Smooth muscle cell (in vitro differentiated cells): Measurements from ENCODE around the gene CILP2. TPM values are rescaled to one million over a fixed set of nuclear protein-coding genes. Genes with fewer than 3 reads are reported as not detected.
A peak's percentile ranks its signal among the peaks of the same experiment; 100 is the strongest.

Experiments
- DNase-seq: peaks from one replicate; lab custom pipeline; 2025; ENCODE audit not compliant: unreplicated experiment; lab: John Stamatoyannopoulos, UW
- H2AFZ ChIP-seq: fragments of 200-600 bp; sonication (generic); 2 replicates; pipeline ENCODE4 v1.6.0; 2016; ENCODE audit warnings: antibody characterized with exemption, low read depth, mild to moderate bottlenecking
- H3F3A ChIP-seq: fragments of 200-600 bp; sonication (generic); 2 replicates; pipeline ENCODE4 v1.6.0; 2017; ENCODE audit warnings: antibody characterized with exemption, low read depth
- H3K27ac ChIP-seq: fragments of 200-600 bp; sonication (generic); 2 replicates; pipeline ENCODE4 v1.5.1; 2016; ENCODE audit warnings: low read depth, mild to moderate bottlenecking
- H3K27me3 ChIP-seq: fragments of 200-600 bp; sonication (generic); 2 replicates; pipeline ENCODE4 v1.6.1; 2016; ENCODE audit warnings: low read depth, mild to moderate bottlenecking
- H3K36me3 ChIP-seq: fragments of 200-600 bp; sonication (generic); 2 replicates; pipeline ENCODE4 v1.5.1; 2016; ENCODE audit warnings: low read depth
- H3K4me1 ChIP-seq: fragments of 200-600 bp; sonication (generic); 2 replicates; pipeline ENCODE4 v1.5.1; 2016; ENCODE audit warnings: low read depth
- H3K4me2 ChIP-seq: fragments of 200-600 bp; sonication (generic); 2 replicates; pipeline ENCODE4 v1.6.0; 2016; ENCODE audit warnings: mild to moderate bottlenecking
- H3K4me3 ChIP-seq: fragments of 200-600 bp; sonication (generic); 2 replicates; pipeline ENCODE4 v1.5.1; 2016; ENCODE audit warnings: mild to moderate bottlenecking
- H3K79me2 ChIP-seq: fragments of 200-600 bp; sonication (generic); 2 replicates; pipeline ENCODE4 v1.6.0; 2016; ENCODE audit warnings: low read depth, mild to moderate bottlenecking
- H3K9ac ChIP-seq: fragments of 200-600 bp; sonication (generic); 2 replicates; pipeline ENCODE4 v1.6.0; 2016; ENCODE audit warnings: low read depth
- H3K9me3 ChIP-seq: fragments of 200-600 bp; sonication (generic); replicated peaks from 2 replicates; pipeline ENCODE4 v1.5.1; 2016; ENCODE audit warnings: low read depth
- H4K20me1 ChIP-seq: fragments of 200-600 bp; sonication (generic); 2 replicates; pipeline ENCODE4 v1.6.0; 2016; ENCODE audit warnings: low read depth
- WGBS: methylation state at CpG from one replicate; pipeline ENCODE4 v1.1.7; 2016; ENCODE audit warnings: low lambda C conversion rate; 5-methylcytosine and 5-hydroxymethylcytosine counted together
- polyA plus RNA-seq: library from polyadenylated mRNA; unstranded; fragments of >200 nt; fragmentation: Nextera tagmentation; extraction: Ambion mirVana; gene quantifications from 2 replicates; pipeline ENCODE4 v1.2.1, GENCODE V29; 2016
- total RNA-seq: library from RNA; depleted of rRNA; stranded (reverse); fragments of >200 nt; gene quantifications from 2 replicates; pipeline ENCODE4 v1.2.3, GENCODE V29; 2014
- TF ChIP-seq, protein P1 (sequence below): fragments of 200-600 bp; sonication (generic); IDR thresholded peaks from 2 replicates; pipeline ENCODE4 v1.5.1; 2017; ENCODE audit warnings: borderline replicate concordance, mild to moderate bottlenecking, antibody characterized with exemption; ENCODE audit not compliant: insufficient read depth, poor library complexity, severe bottlenecking

Gene CILP2
- total and polyA plus RNA-seq, 2 experiments from 2014 or later = 27.2 to 95.0 TPM

GRCh38 chr19:19515642-19516519 is 22.2 kb upstream of the CILP2 start, which contains the start of gene NDUFA13:
Gene NDUFA13, plus strand, starts transcription at chr19:19516225. Its CDS starts 14 bp downstream, at chr19:19516239.
- Histone ChIP-seq H2AFZ (peak within 1 kb of the TSS; percentile 56), H3K9ac (peak within 1 kb of the TSS; percentile 75), H3F3A (no peaks in the 10 kb centered on the region), H3K9me3 (no peaks in the 10 kb centered on the region), H3K79me2 (peaks cover 47% of the 10 kb centered on the region), H4K20me1 (peaks cover 26% of the 10 kb centered on the region), H3K4me3 (peak within 1 kb of the TSS; percentile 87), H3K36me3 (no peaks in the 10 kb centered on the region), H3K27ac (peak within 1 kb of the TSS; percentile 17), H3K4me2 (peak within 1 kb of the TSS; percentile 98), H3K4me1 (peaks cover 9% of the 10 kb centered on the region), H3K27me3 (no peaks in the 10 kb centered on the region)
- 9% methylated on average over 61 of the region's 61 CpGs for WGBS
- TF ChIP-seq, protein P1, sequence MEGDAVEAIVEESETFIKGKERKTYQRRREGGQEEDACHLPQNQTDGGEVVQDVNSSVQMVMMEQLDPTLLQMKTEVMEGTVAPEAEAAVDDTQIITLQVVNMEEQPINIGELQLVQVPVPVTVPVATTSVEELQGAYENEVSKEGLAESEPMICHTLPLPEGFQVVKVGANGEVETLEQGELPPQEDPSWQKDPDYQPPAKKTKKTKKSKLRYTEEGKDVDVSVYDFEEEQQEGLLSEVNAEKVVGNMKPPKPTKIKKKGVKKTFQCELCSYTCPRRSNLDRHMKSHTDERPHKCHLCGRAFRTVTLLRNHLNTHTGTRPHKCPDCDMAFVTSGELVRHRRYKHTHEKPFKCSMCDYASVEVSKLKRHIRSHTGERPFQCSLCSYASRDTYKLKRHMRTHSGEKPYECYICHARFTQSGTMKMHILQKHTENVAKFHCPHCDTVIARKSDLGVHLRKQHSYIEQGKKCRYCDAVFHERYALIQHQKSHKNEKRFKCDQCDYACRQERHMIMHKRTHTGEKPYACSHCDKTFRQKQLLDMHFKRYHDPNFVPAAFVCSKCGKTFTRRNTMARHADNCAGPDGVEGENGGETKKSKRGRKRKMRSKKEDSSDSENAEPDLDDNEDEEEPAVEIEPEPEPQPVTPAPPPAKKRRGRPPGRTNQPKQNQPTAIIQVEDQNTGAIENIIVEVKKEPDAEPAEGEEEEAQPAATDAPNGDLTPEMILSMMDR = no peak
- peak; percentile 56 for DNase-seq

DNA sequence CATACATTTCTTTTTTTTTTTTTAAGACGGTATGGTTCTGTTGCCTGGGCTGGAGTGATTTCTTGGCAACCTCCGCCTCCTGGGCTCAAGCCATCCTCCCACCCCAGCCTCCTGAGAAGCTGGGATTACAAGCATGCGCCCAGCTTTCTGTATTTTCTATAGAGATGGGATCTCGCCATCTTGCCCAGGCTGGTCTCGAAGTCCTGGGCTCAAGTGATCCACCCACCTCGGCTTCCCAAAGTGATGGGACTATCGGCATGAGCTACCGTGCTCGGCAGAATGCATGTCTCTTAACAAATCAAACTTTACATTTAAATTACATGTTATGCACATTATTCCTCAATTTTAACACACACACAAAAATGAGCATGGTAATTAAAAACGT is 20.8 kb upstream of the CILP2 start:
- no peak for DNase-seq
- no peaks in the 10 kb centered on the region for H3K27me3 ChIP-seq
- TF ChIP-seq, protein P1 = no peak
- H3K27ac ChIP-seq = no peak overlapping the region
- H4K20me1 ChIP-seq = peaks cover 40% of the 10 kb centered on the region
- 98% methylated on average over 10 of the region's 10 CpGs for WGBS
- no peaks in the 10 kb centered on the region for H3K9me3 ChIP-seq
- peaks cover 61% of the 10 kb centered on the region for H3K79me2 ChIP-seq
- H2AFZ ChIP-seq = no peak overlapping the region
- H3K4me3 ChIP-seq = peak overlapping the region; percentile 87
- H3K4me2 ChIP-seq = peak overlapping the region; percentile 98
- H3F3A ChIP-seq = no peaks in the 10 kb centered on the region
- peak overlapping the region; percentile 75 for H3K9ac ChIP-seq
- H3K4me1 ChIP-seq = peaks cover 9% of the 10 kb centered on the region
- no peaks in the 10 kb centered on the region for H3K36me3 ChIP-seq

GRCh38 chr19:19520989-19521388 is 17.1 kb upstream of the CILP2 start:
- no peak overlapping the region for H3K4me2 ChIP-seq
- peaks cover 82% of the 10 kb centered on the region for H3K79me2 ChIP-seq
- no peaks in the 10 kb centered on the region for H3K9me3 ChIP-seq
- no peak overlapping the region for H3K4me3 ChIP-seq
- TF ChIP-seq, protein P1 = no peak
- DNase-seq = no peak
- H3K4me1 ChIP-seq = peaks cover 9% of the 10 kb centered on the region
- H4K20me1 ChIP-seq = peaks cover 77% of the 10 kb centered on the region
- no peak overlapping the region for H2AFZ ChIP-seq
- H3K27me3 ChIP-seq = no peaks in the 10 kb centered on the region
- no peak overlapping the region for H3K27ac ChIP-seq
- no peak overlapping the region for H3K9ac ChIP-seq
- H3K36me3 ChIP-seq = no peaks in the 10 kb centered on the region
- 95% methylated on average over 6 of the region's 6 CpGs for WGBS
- H3F3A ChIP-seq = no peaks in the 10 kb centered on the region
